ENCODE measurements around the gene ACOX1. TPM values are rescaled to one million over a fixed set of nuclear protein-coding genes. Genes with fewer than 3 reads are reported as not detected.
A peak's percentile ranks its signal among the peaks of the same experiment; 100 is the strongest.

ACOX1 gene
- total RNA-seq, 1 experiment from 2014 or later, result 22.5 TPM

DNA sequence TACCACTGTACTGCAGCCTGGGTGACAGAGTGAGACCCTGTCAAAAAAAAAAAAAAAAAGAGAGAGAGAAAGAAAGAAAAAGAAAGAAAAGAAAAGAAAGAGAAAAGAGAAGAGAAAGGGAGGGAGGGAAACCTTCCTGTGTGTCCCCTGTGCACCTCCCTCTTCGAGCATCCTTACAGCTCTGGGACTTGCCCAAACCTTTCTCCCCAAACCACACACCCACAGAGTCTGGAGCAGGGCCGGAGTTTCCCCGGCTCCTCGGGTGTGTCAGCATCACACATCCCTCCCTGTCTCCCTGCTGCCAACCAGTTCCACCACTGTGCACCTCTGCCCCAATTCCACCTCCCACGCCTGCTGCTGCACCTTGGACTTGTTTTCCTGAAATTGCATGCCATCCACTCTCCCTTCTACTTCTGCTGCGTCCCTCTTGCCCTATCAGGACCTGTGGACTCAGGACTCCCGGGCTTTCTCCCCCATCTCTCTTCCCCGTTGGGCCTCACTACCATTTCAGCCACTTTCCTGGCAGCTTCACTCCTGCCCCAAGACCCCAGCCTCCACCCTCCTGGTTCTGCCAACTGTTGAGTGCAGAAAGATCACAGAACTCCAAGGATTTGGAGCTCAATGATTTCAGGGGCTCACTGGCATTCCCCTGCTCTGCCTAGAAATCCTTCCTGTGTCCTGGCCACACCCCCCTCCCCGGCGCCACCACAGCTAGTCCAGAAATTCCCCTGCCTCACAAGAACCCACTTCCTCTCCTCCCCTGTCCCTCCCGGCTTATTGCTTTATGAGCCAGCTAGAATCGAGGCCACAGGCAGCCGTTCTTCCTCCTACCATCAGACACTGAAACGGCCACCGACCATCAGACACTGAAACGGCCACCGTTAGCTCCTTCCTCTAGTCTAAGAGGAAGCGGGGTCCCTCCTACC lies 18.0 kb upstream of the ACOX1 start:
- no peaks in the 10 kb centered on the region for H3K9me2 ChIP-seq (replicated peaks; ENCODE audit: insufficient read depth, low read length)
- no peaks in the 10 kb centered on the region for H3K27me3 ChIP-seq (ENCODE audit: low read length)
- no peaks in the 10 kb centered on the region for H3K36me3 ChIP-seq (ENCODE audit: insufficient read depth, low read length)
- H3K27ac ChIP-seq (ENCODE audit: low read length), result no peak overlapping the region
- no peak overlapping the region for H2AFZ ChIP-seq (ENCODE audit: low read length)
- no peak for DNase-seq
- no peaks in the 10 kb centered on the region for H3K79me2 ChIP-seq (ENCODE audit: low read length)
- no peak overlapping the region for H3K4me2 ChIP-seq (ENCODE audit: low read depth, low read length, poor library complexity, severe bottlenecking)
- H3K4me3 ChIP-seq (ENCODE audit: low read length), result no peak overlapping the region
- H3K9me3 ChIP-seq (ENCODE audit: low read length), result no peaks in the 10 kb centered on the region
- peak overlapping the region; percentile 7; the same call in 1 of the 2 replicates for H3K9ac ChIP-seq (ENCODE audit: low read length)
- H3K4me1 ChIP-seq (ENCODE audit: low read length), result peaks cover 6% of the 10 kb centered on the region
- no peaks in the 10 kb centered on the region for H4K20me1 ChIP-seq (ENCODE audit: insufficient read depth, low read depth, low read length)

DNA sequence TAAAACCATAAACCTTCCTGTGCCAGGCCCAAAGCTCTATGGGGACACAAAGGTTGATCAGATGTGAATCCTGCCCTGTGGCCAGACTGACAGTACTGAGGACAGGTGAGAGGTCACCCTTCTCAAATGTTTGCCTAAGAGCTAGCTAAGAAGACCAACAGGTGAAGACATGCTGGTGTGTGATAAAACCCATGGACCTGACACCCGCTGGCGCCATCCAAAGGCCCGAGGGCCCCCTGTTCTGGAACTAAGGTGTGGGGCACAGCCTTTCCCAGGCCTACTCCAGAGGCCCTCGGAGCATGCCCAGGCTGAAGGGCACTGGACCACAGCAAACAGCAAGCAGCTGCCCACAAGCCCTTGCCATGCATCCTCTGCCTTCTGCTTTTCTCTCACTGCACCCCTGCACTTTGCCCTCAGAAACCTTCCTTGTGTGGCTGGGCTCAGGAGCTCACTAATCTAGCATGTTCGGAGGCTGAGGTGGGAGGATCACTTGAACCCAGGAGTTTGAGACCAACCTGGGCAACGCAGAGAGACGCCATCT lies 16.5 kb upstream of the ACOX1 start:
- Histone ChIP-seq H3K9ac (ENCODE audit: low read length) (no peak overlapping the region), H4K20me1 (ENCODE audit: insufficient read depth, low read depth, low read length) (no peaks in the 10 kb centered on the region), H3K36me3 (ENCODE audit: insufficient read depth, low read length) (no peaks in the 10 kb centered on the region), H3K4me1 (ENCODE audit: low read length) (peaks cover 14% of the 10 kb centered on the region), H3K27ac (ENCODE audit: low read length) (no peak overlapping the region), H2AFZ (ENCODE audit: low read length) (no peak overlapping the region), H3K27me3 (ENCODE audit: low read length) (no peaks in the 10 kb centered on the region), H3K9me3 (ENCODE audit: low read length) (no peaks in the 10 kb centered on the region), H3K79me2 (ENCODE audit: low read length) (no peaks in the 10 kb centered on the region), H3K4me2 (ENCODE audit: low read depth, low read length, poor library complexity, severe bottlenecking) (no peak overlapping the region), H3K9me2 (replicated peaks; ENCODE audit: insufficient read depth, low read length) (no peaks in the 10 kb centered on the region), H3K4me3 (ENCODE audit: low read length) (no peak overlapping the region)
- no peak for DNase-seq

DNA sequence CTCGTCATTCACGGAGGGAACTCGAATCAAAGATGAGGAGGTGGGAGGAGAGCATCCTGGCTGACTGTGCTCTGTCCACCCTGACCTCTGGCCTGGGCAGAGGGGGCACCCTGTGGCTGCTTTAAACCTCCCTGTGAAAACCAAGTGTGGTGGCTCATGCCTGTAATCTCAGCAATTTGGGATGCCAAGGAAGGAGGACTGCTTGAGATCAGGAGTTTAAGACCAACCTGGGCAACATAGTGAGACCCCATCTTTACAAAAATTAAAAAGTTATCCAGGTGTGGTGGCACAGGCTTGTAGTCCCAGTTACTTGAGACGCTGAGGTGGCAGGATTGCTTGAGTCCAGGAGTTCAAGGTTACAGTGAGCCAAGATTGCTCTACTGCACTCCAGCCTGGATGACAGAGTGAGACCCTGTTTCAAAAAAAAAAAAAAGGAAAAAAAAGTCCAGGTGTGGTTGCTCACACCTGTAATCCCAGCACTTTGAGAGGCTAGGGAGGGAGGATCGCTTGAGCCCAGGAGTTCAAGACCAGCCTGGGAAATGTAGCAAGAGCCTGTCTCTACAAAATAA lies 15.9 kb upstream of the ACOX1 start:
- no peak overlapping the region for H2AFZ ChIP-seq (ENCODE audit: low read length)
- H3K79me2 ChIP-seq (ENCODE audit: low read length), result no peaks in the 10 kb centered on the region
- H3K9me3 ChIP-seq (ENCODE audit: low read length), result no peaks in the 10 kb centered on the region
- H3K4me2 ChIP-seq (ENCODE audit: low read depth, low read length, poor library complexity, severe bottlenecking), result no peak overlapping the region
- no peaks in the 10 kb centered on the region for H3K27me3 ChIP-seq (ENCODE audit: low read length)
- H3K9ac ChIP-seq (ENCODE audit: low read length), result no peak overlapping the region
- H3K36me3 ChIP-seq (ENCODE audit: insufficient read depth, low read length), result no peaks in the 10 kb centered on the region
- H3K9me2 ChIP-seq (replicated peaks; ENCODE audit: insufficient read depth, low read length), result no peaks in the 10 kb centered on the region
- no peak for DNase-seq
- no peaks in the 10 kb centered on the region for H4K20me1 ChIP-seq (ENCODE audit: insufficient read depth, low read depth, low read length)
- no peak overlapping the region for H3K4me3 ChIP-seq (ENCODE audit: low read length)
- peaks cover 14% of the 10 kb centered on the region for H3K4me1 ChIP-seq (ENCODE audit: low read length)
- H3K27ac ChIP-seq (ENCODE audit: low read length), result no peak overlapping the region

DNA sequence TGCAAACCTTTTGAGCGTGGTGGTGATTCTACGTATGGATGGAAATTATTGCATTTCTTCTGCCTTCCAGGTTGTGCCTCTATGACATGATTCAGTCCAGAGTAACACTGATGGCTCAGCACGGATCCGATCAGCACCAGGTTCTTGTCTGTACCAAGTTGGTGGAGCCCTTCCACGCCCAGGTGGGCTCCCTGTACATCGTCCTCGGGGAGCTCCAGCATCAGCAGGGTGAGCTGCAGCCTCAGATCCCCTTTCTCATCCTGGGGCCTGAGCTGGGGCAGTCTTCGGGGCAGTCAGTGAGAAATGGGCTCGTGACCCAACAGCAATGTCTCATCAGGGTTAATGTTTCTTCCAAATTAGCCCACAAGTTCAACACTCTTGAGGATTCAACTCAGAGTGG lies 12.4 kb upstream of the ACOX1 start:
- Histone ChIP-seq H3K9ac (ENCODE audit: low read length) (no peak overlapping the region), H3K9me2 (replicated peaks; ENCODE audit: insufficient read depth, low read length) (no peaks in the 10 kb centered on the region), H3K27me3 (ENCODE audit: low read length) (no peaks in the 10 kb centered on the region), H3K79me2 (ENCODE audit: low read length) (no peaks in the 10 kb centered on the region), H2AFZ (ENCODE audit: low read length) (no peak overlapping the region), H3K4me2 (ENCODE audit: low read depth, low read length, poor library complexity, severe bottlenecking) (no peak overlapping the region), H3K9me3 (ENCODE audit: low read length) (no peaks in the 10 kb centered on the region), H4K20me1 (ENCODE audit: insufficient read depth, low read depth, low read length) (no peaks in the 10 kb centered on the region), H3K4me3 (ENCODE audit: low read length) (no peak overlapping the region), H3K27ac (ENCODE audit: low read length) (no peak overlapping the region), H3K36me3 (ENCODE audit: insufficient read depth, low read length) (no peaks in the 10 kb centered on the region), H3K4me1 (ENCODE audit: low read length) (peaks cover 12% of the 10 kb centered on the region)
- no peak for DNase-seq

DNA sequence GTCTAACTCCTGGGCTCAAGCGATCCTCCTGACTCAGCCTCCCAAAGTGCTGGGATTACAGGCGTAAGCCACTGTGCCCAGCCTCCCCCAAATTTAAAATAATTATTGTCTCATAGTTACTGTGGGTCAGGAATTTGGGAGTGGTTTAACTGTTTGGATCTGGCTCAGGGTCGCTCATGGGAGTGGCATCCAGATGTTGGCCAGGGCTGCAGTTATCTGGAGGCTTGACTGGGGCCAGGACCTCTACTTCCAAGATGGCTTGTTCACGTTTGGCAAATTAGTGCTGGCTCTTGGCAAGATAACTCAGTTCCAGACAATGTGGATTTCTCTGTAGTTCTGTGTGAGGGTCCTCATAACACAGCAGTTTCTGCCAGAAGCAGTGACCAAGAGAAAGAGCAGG lies 8.1 kb upstream of the ACOX1 start:
- no peak overlapping the region for H3K4me2 ChIP-seq (ENCODE audit: low read depth, low read length, poor library complexity, severe bottlenecking)
- no peak overlapping the region for H3K27ac ChIP-seq (ENCODE audit: low read length)
- peaks cover 9% of the 10 kb centered on the region for H3K79me2 ChIP-seq (ENCODE audit: low read length)
- H2AFZ ChIP-seq (ENCODE audit: low read length), result no peak overlapping the region
- no peaks in the 10 kb centered on the region for H3K36me3 ChIP-seq (ENCODE audit: insufficient read depth, low read length)
- H3K9me2 ChIP-seq (replicated peaks; ENCODE audit: insufficient read depth, low read length), result no peaks in the 10 kb centered on the region
- no peak for DNase-seq
- H3K4me1 ChIP-seq (ENCODE audit: low read length), result peaks cover 27% of the 10 kb centered on the region
- no peaks in the 10 kb centered on the region for H4K20me1 ChIP-seq (ENCODE audit: insufficient read depth, low read depth, low read length)
- no peak overlapping the region for H3K4me3 ChIP-seq (ENCODE audit: low read length)
- no peak overlapping the region for H3K9ac ChIP-seq (ENCODE audit: low read length)
- no peaks in the 10 kb centered on the region for H3K27me3 ChIP-seq (ENCODE audit: low read length)
- no peaks in the 10 kb centered on the region for H3K9me3 ChIP-seq (ENCODE audit: low read length)

DNA sequence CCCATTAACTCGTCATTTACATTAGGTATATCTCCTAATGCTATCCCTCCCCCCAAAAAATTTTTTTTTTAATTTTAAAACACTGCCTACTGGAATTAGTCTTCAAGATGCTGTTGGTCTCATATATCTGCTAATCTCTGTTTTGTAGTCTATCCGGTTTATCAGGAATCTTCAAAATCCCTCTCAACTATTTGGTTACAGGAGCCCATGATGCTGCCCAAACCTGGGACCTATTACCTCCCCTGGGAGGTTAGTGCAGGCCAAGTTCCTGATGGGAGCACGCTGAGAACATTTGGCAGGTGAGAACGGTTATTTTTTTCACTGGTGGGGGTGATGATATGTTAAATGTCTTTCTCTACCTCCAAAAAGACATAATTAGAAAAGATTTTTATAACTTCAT lies 7.0 kb upstream of the ACOX1 start:
- H3K36me3 ChIP-seq (ENCODE audit: insufficient read depth, low read length), result no peaks in the 10 kb centered on the region
- H3K9me2 ChIP-seq (replicated peaks; ENCODE audit: insufficient read depth, low read length), result no peaks in the 10 kb centered on the region
- H3K27me3 ChIP-seq (ENCODE audit: low read length), result no peaks in the 10 kb centered on the region
- H3K9me3 ChIP-seq (ENCODE audit: low read length), result no peaks in the 10 kb centered on the region
- H4K20me1 ChIP-seq (ENCODE audit: insufficient read depth, low read depth, low read length), result no peaks in the 10 kb centered on the region
- no peak overlapping the region for H3K9ac ChIP-seq (ENCODE audit: low read length)
- DNase-seq, result no peak
- no peak overlapping the region for H3K27ac ChIP-seq (ENCODE audit: low read length)
- H3K4me3 ChIP-seq (ENCODE audit: low read length), result no peak overlapping the region
- H3K4me2 ChIP-seq (ENCODE audit: low read depth, low read length, poor library complexity, severe bottlenecking), result no peak overlapping the region
- H2AFZ ChIP-seq (ENCODE audit: low read length), result no peak overlapping the region
- H3K4me1 ChIP-seq (ENCODE audit: low read length), result peaks cover 29% of the 10 kb centered on the region
- peaks cover 18% of the 10 kb centered on the region for H3K79me2 ChIP-seq (ENCODE audit: low read length)

DNA sequence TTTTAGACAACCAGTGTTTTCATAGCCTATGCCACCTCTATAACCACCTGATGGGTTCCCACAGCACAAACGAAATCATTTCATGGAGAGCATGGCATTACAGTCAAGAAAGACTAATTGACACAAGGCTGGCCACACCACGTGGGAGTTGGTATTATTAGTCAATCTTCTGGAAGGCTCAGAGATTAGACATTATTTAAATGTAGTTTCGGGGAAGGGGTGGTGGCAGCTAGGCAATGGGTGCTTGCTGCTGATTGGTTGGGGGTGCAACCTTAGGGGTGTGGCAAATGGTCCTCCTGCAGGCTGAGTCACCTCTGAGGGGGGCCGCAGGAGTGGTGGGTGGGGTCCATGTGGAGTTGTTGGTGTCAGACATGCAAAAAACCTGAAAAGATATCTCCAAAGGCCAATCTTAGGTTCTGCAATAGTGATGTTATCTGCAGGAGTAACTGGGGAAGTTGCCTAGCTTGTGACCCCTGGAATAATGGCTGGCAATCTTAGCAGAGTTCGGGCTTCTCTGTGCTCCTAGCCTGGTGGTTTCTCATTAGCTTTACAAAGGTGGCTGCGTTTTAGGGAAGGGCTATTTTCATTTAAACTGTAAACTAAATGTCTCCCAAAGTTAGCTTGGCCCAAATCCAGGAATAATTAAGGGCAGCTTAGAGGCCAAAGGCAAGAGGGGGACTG lies 4.7 kb upstream of the ACOX1 start:
- no peak overlapping the region for H3K4me3 ChIP-seq (ENCODE audit: low read length)
- H3K79me2 ChIP-seq (ENCODE audit: low read length), result peaks cover 36% of the 10 kb centered on the region
- H3K9me2 ChIP-seq (replicated peaks; ENCODE audit: insufficient read depth, low read length), result no peaks in the 10 kb centered on the region
- peaks cover 39% of the 10 kb centered on the region for H3K4me1 ChIP-seq (ENCODE audit: low read length)
- peak; percentile 78 for DNase-seq
- peak overlapping the region; percentile 5; the same call in 1 of the 2 replicates for H3K27ac ChIP-seq (ENCODE audit: low read length)
- H3K36me3 ChIP-seq (ENCODE audit: insufficient read depth, low read length), result no peaks in the 10 kb centered on the region
- peak overlapping the region; percentile 33 for H3K4me2 ChIP-seq (ENCODE audit: low read depth, low read length, poor library complexity, severe bottlenecking)
- no peaks in the 10 kb centered on the region for H4K20me1 ChIP-seq (ENCODE audit: insufficient read depth, low read depth, low read length)
- H3K27me3 ChIP-seq (ENCODE audit: low read length), result no peaks in the 10 kb centered on the region
- H3K9me3 ChIP-seq (ENCODE audit: low read length), result no peaks in the 10 kb centered on the region
- H2AFZ ChIP-seq (ENCODE audit: low read length), result no peak overlapping the region
- H3K9ac ChIP-seq (ENCODE audit: low read length), result no peak overlapping the region
